LNCAP (cell line): Measurements from ENCODE around the gene PCID2.

Experiments
- TF ChIP-seq, protein P1 (sequence below): fragments of 450-650 bp; IDR thresholded peaks from 2 replicates; pipeline ENCODE4 v1.5.1; 2017; ENCODE audit warnings: mild to moderate bottlenecking

Gene PCID2

GRCh38 chr13:113224486-113224885 is 16.0 kb upstream of the PCID2 start:
- TF ChIP-seq, protein P1, sequence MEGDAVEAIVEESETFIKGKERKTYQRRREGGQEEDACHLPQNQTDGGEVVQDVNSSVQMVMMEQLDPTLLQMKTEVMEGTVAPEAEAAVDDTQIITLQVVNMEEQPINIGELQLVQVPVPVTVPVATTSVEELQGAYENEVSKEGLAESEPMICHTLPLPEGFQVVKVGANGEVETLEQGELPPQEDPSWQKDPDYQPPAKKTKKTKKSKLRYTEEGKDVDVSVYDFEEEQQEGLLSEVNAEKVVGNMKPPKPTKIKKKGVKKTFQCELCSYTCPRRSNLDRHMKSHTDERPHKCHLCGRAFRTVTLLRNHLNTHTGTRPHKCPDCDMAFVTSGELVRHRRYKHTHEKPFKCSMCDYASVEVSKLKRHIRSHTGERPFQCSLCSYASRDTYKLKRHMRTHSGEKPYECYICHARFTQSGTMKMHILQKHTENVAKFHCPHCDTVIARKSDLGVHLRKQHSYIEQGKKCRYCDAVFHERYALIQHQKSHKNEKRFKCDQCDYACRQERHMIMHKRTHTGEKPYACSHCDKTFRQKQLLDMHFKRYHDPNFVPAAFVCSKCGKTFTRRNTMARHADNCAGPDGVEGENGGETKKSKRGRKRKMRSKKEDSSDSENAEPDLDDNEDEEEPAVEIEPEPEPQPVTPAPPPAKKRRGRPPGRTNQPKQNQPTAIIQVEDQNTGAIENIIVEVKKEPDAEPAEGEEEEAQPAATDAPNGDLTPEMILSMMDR = no peak

DNA sequence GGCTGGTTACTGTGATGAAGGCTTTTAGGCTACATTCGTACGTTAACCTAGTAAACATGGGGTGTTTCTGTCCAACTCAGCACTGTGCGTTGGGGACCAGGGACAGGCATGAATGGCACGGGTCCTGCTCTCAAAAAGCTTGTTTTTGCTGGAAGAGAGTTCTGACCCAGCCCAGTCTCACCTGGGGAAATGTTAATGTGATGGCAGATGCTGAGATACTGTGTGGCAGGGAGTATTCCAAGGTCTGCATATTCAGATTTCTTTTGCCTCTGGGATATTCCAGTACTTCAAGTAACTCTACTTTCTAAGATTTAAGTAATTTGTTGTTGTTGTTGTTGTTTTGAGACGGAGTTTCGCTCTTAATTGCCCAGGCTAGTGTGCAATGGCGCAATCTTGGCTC is 14.6 kb upstream of the PCID2 start:
- TF ChIP-seq, protein P1 = no peak

GRCh38 chr13:113220877-113221276 is 12.4 kb upstream of the PCID2 start:
- TF ChIP-seq, protein P1 = no peak

- TF ChIP-seq, protein P1 = no peak
Observed at GRCh38 chr13:113220141-113220598, 11.7 kb upstream of the PCID2 start.

- TF ChIP-seq, protein P1 = no peak
Observed at GRCh38 chr13:113219256-113219940, 10.9 kb upstream of the PCID2 start.

- TF ChIP-seq, protein P1 = no peak
Observed at GRCh38 chr13:113218586-113218985, 10.1 kb upstream of the PCID2 start.

DNA sequence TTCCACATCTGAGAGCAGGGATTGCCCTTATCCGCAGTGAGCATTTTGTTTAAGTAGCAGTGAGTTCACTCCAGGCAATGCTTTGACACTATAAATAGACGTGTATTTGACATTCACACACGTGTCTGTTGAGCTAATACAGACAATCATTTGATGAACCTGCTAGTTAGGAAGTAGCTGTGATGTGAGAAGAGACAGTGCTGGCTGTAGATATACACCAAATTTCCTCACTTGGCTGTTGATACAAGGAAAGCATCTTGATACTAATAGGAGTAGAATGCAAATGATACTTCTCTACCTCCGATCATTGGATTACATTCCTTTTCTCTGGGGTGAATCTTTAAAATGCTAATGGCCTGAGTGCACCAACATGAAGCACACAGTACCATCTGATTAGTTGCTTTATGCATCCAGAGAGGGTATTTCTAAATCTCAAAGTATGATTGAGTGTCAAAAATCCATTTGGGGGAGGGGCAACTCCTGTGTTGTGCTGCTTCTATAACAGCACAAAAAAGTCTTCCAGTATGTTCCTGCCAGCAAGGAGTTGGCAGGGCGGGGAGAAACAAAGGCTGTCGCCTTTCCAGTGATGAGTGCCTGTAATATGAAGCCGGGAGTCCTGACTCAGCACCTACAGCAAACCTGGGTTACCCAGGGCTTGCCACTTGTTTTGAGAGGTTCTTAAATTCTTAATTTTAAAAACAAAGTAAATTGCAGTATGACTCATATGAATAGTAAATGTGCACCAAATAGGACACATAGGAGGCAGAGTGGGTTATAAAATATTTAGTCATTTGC is 8.0 kb upstream of the PCID2 start:
- TF ChIP-seq, protein P1 = no peak
